SK-N-SH (cell line): Measurements from ENCODE around the gene TM9SF1. TPM values are rescaled to one million over a fixed set of nuclear protein-coding genes. Genes with fewer than 3 reads are reported as not detected.

Source experiments
- CTCF ChIA-PET: fragments of 300-600, 350-600 bp; formaldehyde crosslinking; extraction: SDS; loops from one replicate; lab custom pipeline; 2021; lab: Yijun Ruan, JAX
- POLR2A ChIA-PET: fragments of 350-600 bp; sonication (Branson Sonifier 250); formaldehyde crosslinking; extraction: SDS; loops from one replicate; lab custom pipeline; 2020; ENCODE audit warnings: antibody characterized with exemption, inconsistent platforms; lab: Yijun Ruan, JAX
- DNase-seq: peaks from one replicate; pipeline ENCODE4 v3.0.0; 2012
- H2AFZ ChIP-seq: fragments of 200-600 bp; sonication (generic); 2 replicates; pipeline ENCODE4 v1.8.1; 2016; ENCODE audit warnings: antibody characterized with exemption, mild to moderate bottlenecking, low read depth
- H3F3A ChIP-seq: fragments of 200-600 bp; sonication (generic); replicated peaks from 2 replicates; pipeline ENCODE3; 2016; ENCODE audit warnings: antibody characterized with exemption, mild to moderate bottlenecking; ENCODE audit not compliant: insufficient read depth
- H3K27ac ChIP-seq, 2 experiments: fragments of 200-500 bp in 1 of 2; fragments of 200-600 bp in 1 of 2; sonication (Bioruptor generic) in 1 of 2; sonication (generic), shearing (Covaris generic) in 1 of 2; 2 replicates each; pipeline versions ENCODE4 v1.5.1 to v1.6.1; 2014 to 2016; ENCODE audit warnings: low read depth in 2 of 2, inconsistent platforms in 1 of 2, low read length in 1 of 2, mild to moderate bottlenecking in 1 of 2, mixed read lengths in 1 of 2
- H3K27me3 ChIP-seq: fragments of 200-600 bp; sonication (generic), shearing (Covaris generic); 2 replicates; pipeline ENCODE4 v1.6.1; 2016; ENCODE audit warnings: mixed run types; ENCODE audit not compliant: insufficient read depth
- H3K36me3 ChIP-seq, 2 experiments: fragments of 200-500 bp in 1 of 2; fragments of 200-600 bp in 1 of 2; sonication (Bioruptor generic) in 1 of 2; sonication (generic) in 1 of 2; replicated peaks in 1 of 2; 2 replicates each; pipeline versions ENCODE3 to v1.5.1; 2014 to 2016; ENCODE audit warnings: low read length in 1 of 2, mild to moderate bottlenecking in 1 of 2; ENCODE audit not compliant: insufficient read depth in 2 of 2, control insufficient read depth in 1 of 2
- H3K4me1 ChIP-seq, 2 experiments: fragments of 200-500 bp in 1 of 2; fragments of 200-600 bp in 1 of 2; sonication (Bioruptor generic) in 1 of 2; sonication (generic), shearing (Covaris generic) in 1 of 2; 2 replicates each; pipeline versions ENCODE4 v1.5.1 to v1.6.1; 2014 to 2016; ENCODE audit warnings: low read depth in 1 of 2, low read length in 1 of 2, mixed run types in 1 of 2; ENCODE audit not compliant: insufficient read depth in 2 of 2, control insufficient read depth in 1 of 2
- H3K4me2 ChIP-seq: fragments of 200-600 bp; sonication (generic), shearing (Covaris generic); 2 replicates; pipeline ENCODE4 v1.6.1; 2017; ENCODE audit warnings: mixed run types
- H3K4me3 ChIP-seq, 2 experiments: fragments of 200-500 bp in 1 of 2; fragments of 200-600 bp in 1 of 2; sonication (Bioruptor generic) in 1 of 2; sonication (generic), shearing (Covaris generic) in 1 of 2; 2 replicates each; pipeline versions ENCODE4 v1.5.1 to v1.8.1; 2014 to 2016; ENCODE audit warnings: low read depth in 2 of 2, inconsistent platforms in 1 of 2, low read length in 1 of 2, mild to moderate bottlenecking in 1 of 2, mixed read lengths in 1 of 2, moderate library complexity in 1 of 2
- H3K79me2 ChIP-seq: fragments of 200-600 bp; sonication (generic); 2 replicates; pipeline ENCODE4 v1.8.1; 2017; ENCODE audit warnings: mild to moderate bottlenecking; ENCODE audit not compliant: insufficient read depth
- H3K9ac ChIP-seq: fragments of 200-600 bp; sonication (generic); 2 replicates; pipeline ENCODE4 v1.6.1; 2017; ENCODE audit warnings: mixed run types
- H3K9me2 ChIP-seq: fragments of 200-600 bp; sonication (generic); 2 replicates; pipeline ENCODE4 v1.6.1; 2017; ENCODE audit warnings: mixed run types
- H3K9me3 ChIP-seq: fragments of 200-600 bp; sonication (generic); 2 replicates; pipeline ENCODE4 v1.6.1; 2017; ENCODE audit warnings: mixed run types, mild to moderate bottlenecking, moderate library complexity
- H4K20me1 ChIP-seq: fragments of 200-600 bp; sonication (generic); 2 replicates; pipeline ENCODE4 v1.6.1; 2017; ENCODE audit warnings: mild to moderate bottlenecking, mixed run types; ENCODE audit not compliant: insufficient read depth
- FOXJ3 ChIP-seq: sonication (generic); formaldehyde crosslinking; IDR thresholded peaks from 2 replicates; pipeline ENCODE4 v1.5.1; 2020; ENCODE audit warnings: mild to moderate bottlenecking, missing genetic modification reagents
- GATA2 ChIP-seq: sonication (generic); formaldehyde crosslinking; IDR thresholded peaks from 2 replicates; pipeline ENCODE4 v1.5.0; 2020; ENCODE audit warnings: mild to moderate bottlenecking, missing genetic modification reagents
- NRF1 ChIP-seq: IDR thresholded peaks from 2 replicates; pipeline ENCODE4 v1.6.1; 2012; ENCODE audit warnings: low read depth, mild to moderate bottlenecking, low read length
- RFX5 ChIP-seq: IDR thresholded peaks from 2 replicates; pipeline ENCODE4 v1.6.1; 2012; ENCODE audit warnings: mild to moderate bottlenecking, improper control_type of control experiment, low read length
- WGBS: methylation state at CpG from one replicate; pipeline ENCODE4 v1.1.6; 2017; ENCODE audit warnings: low lambda C conversion rate; 5-methylcytosine and 5-hydroxymethylcytosine counted together
- polyA plus RNA-seq, 3 experiments: library from polyadenylated mRNA; depleted of rRNA; stranded (reverse); fragments of >200 nt; gene quantifications; 2 replicates each; pipeline ENCODE4 v1.2.3, GENCODE V29; 2012
- TF ChIP-seq, protein P1 (sequence below): IDR thresholded peaks from 2 replicates; pipeline ENCODE4 v1.4.0; 2012; ENCODE audit warnings: low read depth, borderline replicate concordance
- TF ChIP-seq, protein P2 (sequence below): IDR thresholded peaks from 2 replicates; pipeline ENCODE4; 2012
- TF ChIP-seq, protein P3 (sequence below): IDR thresholded peaks from 2 replicates; pipeline ENCODE4 v1.6.1; 2012; ENCODE audit warnings: mild to moderate bottlenecking, low read depth, low read length, moderate library complexity

TM9SF1 gene
- polyA plus RNA-seq, 1 of the 3 experiments (the other 2 are of a cell fraction), result 48.7 TPM

DNA sequence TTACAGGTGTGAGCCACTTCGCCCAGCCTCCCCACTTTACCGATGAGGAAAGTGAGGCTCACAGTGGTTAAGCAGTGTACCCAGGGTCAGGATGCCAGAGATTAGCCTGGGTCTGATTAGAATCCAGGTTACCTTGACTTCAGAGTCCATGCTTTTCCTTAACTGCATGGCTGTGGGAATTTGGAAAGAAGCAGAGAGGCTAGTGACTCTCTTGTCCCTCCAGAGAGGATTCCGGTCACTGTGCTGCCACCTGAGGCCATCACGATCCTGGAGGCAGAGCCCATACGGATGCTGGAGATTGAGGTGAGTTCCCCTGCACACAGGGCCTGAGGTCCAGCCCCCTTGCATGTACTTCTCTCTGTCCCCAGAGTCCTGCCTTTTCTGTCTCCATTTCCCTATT is 18.6 kb downstream of the TM9SF1 start:
- Histone ChIP-seq H3K9me2 (no peaks in the 10 kb centered on the region), H3K4me2 (no peak overlapping the region), H3K4me1 (peaks cover 0 to 20% of the 10 kb centered on the region in 2 experiments; a peak in 2 of 4 replicates), H3K27ac (no peak overlapping the region; a peak in 1 of 4 replicates), H3K27me3 (no peaks in the 10 kb centered on the region), H3K79me2 (no peaks in the 10 kb centered on the region), H3K9me3 (no peaks in the 10 kb centered on the region)
- ChIA-PET CTCF (interaction anchor here (0.9 kb wide), 2 partner anchors 15 to 238 kb away, joined by 3 read pairs; partner anchors contain the start of gene IRF9), POLR2A (interaction anchor here (1.8 kb wide), 1 partner anchor 11 kb away, joined by 10 read pairs; the partner anchor contains the start of gene IPO4)
- 100% methylated on average over 5 of the region's 5 CpGs for WGBS
- DNase-seq, result no peak
- no peak for TF ChIP-seq NRF1
- TF ChIP-seq FOXJ3 (CRISPR knock-in tag), result no peak
- TF ChIP-seq, protein P1, sequence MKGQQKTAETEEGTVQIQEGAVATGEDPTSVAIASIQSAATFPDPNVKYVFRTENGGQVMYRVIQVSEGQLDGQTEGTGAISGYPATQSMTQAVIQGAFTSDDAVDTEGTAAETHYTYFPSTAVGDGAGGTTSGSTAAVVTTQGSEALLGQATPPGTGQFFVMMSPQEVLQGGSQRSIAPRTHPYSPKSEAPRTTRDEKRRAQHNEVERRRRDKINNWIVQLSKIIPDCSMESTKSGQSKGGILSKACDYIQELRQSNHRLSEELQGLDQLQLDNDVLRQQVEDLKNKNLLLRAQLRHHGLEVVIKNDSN, result no peak
- TF ChIP-seq, protein P2, sequence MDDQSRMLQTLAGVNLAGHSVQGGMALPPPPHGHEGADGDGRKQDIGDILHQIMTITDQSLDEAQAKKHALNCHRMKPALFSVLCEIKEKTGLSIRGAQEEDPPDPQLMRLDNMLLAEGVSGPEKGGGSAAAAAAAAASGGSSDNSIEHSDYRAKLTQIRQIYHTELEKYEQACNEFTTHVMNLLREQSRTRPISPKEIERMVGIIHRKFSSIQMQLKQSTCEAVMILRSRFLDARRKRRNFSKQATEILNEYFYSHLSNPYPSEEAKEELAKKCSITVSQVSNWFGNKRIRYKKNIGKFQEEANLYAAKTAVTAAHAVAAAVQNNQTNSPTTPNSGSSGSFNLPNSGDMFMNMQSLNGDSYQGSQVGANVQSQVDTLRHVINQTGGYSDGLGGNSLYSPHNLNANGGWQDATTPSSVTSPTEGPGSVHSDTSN, result no peak
- TF ChIP-seq, all 33 proteins: peak for 0
- H4K20me1 ChIP-seq, result no peaks in the 10 kb centered on the region
- no peak overlapping the region for H2AFZ ChIP-seq
- no peak overlapping the region for H3K9ac ChIP-seq
- H3K36me3 ChIP-seq, result peaks cover 4 to 46% of the 10 kb centered on the region in 2 experiments
- no peak overlapping the region for H3K4me3 ChIP-seq
- peaks cover 11% of the 10 kb centered on the region for H3F3A ChIP-seq

DNA sequence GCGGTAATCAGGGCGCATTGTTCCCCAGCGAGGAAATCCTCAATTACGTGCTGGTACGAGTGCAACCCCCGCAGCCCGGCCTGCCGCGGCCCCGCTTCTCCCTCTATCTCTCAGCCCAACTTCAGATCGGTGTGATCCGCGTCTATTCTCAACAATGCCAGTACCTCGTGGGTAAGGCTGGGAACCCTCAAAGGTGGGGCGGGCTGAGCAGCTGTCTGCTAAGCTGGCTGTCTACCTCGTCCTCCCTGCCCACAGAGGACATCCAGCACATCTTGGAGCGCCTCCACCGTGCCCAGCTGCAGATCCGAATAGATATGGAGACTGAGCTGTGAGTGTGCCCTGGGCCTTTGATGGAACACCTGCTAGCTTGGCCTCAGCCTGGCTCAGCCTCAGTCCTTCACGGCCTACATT is 22.4 kb downstream of the TM9SF1 start:
- Histone ChIP-seq H3K27me3 (no peaks in the 10 kb centered on the region), H4K20me1 (no peaks in the 10 kb centered on the region), H3K27ac (peak overlapping the region in 1 of 2 experiments; percentile 90; a peak in 2 of 4 replicates), H3K9me2 (no peaks in the 10 kb centered on the region), H3K4me1 (peaks cover 0 to 18% of the 10 kb centered on the region in 2 experiments; a peak in 1 of 4 replicates), H3K36me3 (peaks cover 0 to 10% of the 10 kb centered on the region in 2 experiments), H3K9ac (no peak overlapping the region), H3K9me3 (no peaks in the 10 kb centered on the region), H3F3A (peaks cover 3% of the 10 kb centered on the region), H3K4me2 (peak overlapping the region; percentile 53), H2AFZ (no peak overlapping the region), H3K79me2 (no peaks in the 10 kb centered on the region), H3K4me3 (peak overlapping the region in 1 of 2 experiments; percentile 54; a peak in 3 of 4 replicates)
- WGBS, result 63% methylated on average over 19 of the region's 20 CpGs
- ChIA-PET POLR2A (interaction anchor here (1.4 to 3.1 kb wide), 4 partner anchors 9 to 26 kb away, joined by 4 to 21 read pairs (median 8); partner anchors contain the start of genes IPO4, IRF9, PSME2 and RNF31), CTCF (interaction anchor here (0.8 to 2.7 kb wide), 4 partner anchors 12 to 114 kb away, joined by 3 to 23 read pairs (median 7); partner anchors contain the start of gene IRF9)
- TF ChIP-seq RFX5, result no peak
- peak; percentile 48; the same call in 1 of the 2 replicates for TF ChIP-seq GATA2 (CRISPR knock-in tag)
- TF ChIP-seq, protein P3, sequence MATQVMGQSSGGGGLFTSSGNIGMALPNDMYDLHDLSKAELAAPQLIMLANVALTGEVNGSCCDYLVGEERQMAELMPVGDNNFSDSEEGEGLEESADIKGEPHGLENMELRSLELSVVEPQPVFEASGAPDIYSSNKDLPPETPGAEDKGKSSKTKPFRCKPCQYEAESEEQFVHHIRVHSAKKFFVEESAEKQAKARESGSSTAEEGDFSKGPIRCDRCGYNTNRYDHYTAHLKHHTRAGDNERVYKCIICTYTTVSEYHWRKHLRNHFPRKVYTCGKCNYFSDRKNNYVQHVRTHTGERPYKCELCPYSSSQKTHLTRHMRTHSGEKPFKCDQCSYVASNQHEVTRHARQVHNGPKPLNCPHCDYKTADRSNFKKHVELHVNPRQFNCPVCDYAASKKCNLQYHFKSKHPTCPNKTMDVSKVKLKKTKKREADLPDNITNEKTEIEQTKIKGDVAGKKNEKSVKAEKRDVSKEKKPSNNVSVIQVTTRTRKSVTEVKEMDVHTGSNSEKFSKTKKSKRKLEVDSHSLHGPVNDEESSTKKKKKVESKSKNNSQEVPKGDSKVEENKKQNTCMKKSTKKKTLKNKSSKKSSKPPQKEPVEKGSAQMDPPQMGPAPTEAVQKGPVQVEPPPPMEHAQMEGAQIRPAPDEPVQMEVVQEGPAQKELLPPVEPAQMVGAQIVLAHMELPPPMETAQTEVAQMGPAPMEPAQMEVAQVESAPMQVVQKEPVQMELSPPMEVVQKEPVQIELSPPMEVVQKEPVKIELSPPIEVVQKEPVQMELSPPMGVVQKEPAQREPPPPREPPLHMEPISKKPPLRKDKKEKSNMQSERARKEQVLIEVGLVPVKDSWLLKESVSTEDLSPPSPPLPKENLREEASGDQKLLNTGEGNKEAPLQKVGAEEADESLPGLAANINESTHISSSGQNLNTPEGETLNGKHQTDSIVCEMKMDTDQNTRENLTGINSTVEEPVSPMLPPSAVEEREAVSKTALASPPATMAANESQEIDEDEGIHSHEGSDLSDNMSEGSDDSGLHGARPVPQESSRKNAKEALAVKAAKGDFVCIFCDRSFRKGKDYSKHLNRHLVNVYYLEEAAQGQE, result no peak
- DNase-seq, result peak; percentile 42
